Measurements from ENCODE around the gene ZBTB25.

The ZBTB25 gene

GRCh38 chr14:64440494-64440893, 63.1 kb downstream of the ZBTB25 start:
- no peak for DNase-seq (ENCODE audit: low spot score)

GRCh38 chr14:64439141-64439540, 64.5 kb downstream of the ZBTB25 start:
- no peak for DNase-seq (ENCODE audit: low spot score)

GRCh38 chr14:64438181-64438841, 65.3 kb downstream of the ZBTB25 start:
- DNase-seq (ENCODE audit: low spot score), result peak; percentile 99

- no peak for DNase-seq (ENCODE audit: low spot score)
Measured at GRCh38 chr14:64434528-64434927, 69.1 kb downstream of the ZBTB25 start.

GRCh38 chr14:64423987-64424386, 79.7 kb downstream of the ZBTB25 start:
- DNase-seq (ENCODE audit: low spot score), result peak; percentile 14

GRCh38 chr14:64422756-64423155, 80.9 kb downstream of the ZBTB25 start:
- DNase-seq (ENCODE audit: low spot score), result no peak

GRCh38 chr14:64422005-64422404, 81.6 kb downstream of the ZBTB25 start:
- DNase-seq (ENCODE audit: low spot score), result no peak

- DNase-seq (ENCODE audit: low spot score), result peak; percentile 41
Measured at GRCh38 chr14:64421166-64421565, 82.5 kb downstream of the ZBTB25 start.

- no peak for DNase-seq (ENCODE audit: low spot score)
Measured at GRCh38 chr14:64419003-64419402, 84.6 kb downstream of the ZBTB25 start.

GRCh38 chr14:64417771-64418125, 85.9 kb downstream of the ZBTB25 start:
- DNase-seq (ENCODE audit: low spot score), result no peak

GRCh38 chr14:64417055-64417770, 86.4 kb downstream of the ZBTB25 start:
- peak; percentile 4 for DNase-seq (ENCODE audit: low spot score)

- no peak for DNase-seq (ENCODE audit: low spot score)
Measured at GRCh38 chr14:64416348-64416932, 87.2 kb downstream of the ZBTB25 start.

GRCh38 chr14:64412237-64412636, 91.4 kb downstream of the ZBTB25 start:
- no peak for DNase-seq (ENCODE audit: low spot score)

GRCh38 chr14:64411001-64411400, 92.6 kb downstream of the ZBTB25 start:
- DNase-seq (ENCODE audit: low spot score), result no peak

GRCh38 chr14:64410084-64410774, 93.4 kb downstream of the ZBTB25 start:
- peak; percentile 80 for DNase-seq (ENCODE audit: low spot score)

GRCh38 chr14:64409126-64409920, 94.3 kb downstream of the ZBTB25 start:
- no peak for DNase-seq (ENCODE audit: low spot score)

- no peak for DNase-seq (ENCODE audit: low spot score)
Measured at GRCh38 chr14:64407329-64407728, 96.3 kb downstream of the ZBTB25 start.

- no peak for DNase-seq (ENCODE audit: low spot score)
Measured at GRCh38 chr14:64405295-64405694, 98.3 kb downstream of the ZBTB25 start.

- no peak for DNase-seq (ENCODE audit: low spot score)
Measured at GRCh38 chr14:64401949-64402348, 101.7 kb downstream of the ZBTB25 start.

- no peak for DNase-seq (ENCODE audit: low spot score)
Measured at GRCh38 chr14:64400829-64401459, 102.7 kb downstream of the ZBTB25 start.
